Stomach (tissue), 4 donors: ENCODE measurements around the gene SIX2.

ENCODE experiments used
- CTCF ChIP-seq, 7 experiments: fragments of 450-650 bp in 4 of 7; fragments of 200-600 bp in 3 of 7; sonication (generic) in 3 of 7; IDR thresholded peaks; one replicate each; pipeline ENCODE4 v1.5.1; 2016 to 2019; ENCODE audit warnings: antibody characterized with exemption in 7 of 7, control low read depth in 2 of 7, mild to moderate bottlenecking in 1 of 7
- POLR2AphosphoS5 ChIP-seq, 3 donors: sonication (generic); formaldehyde crosslinking; IDR thresholded peaks; one replicate each; pipeline ENCODE4 v1.6.1; 2016; ENCODE audit warnings: antibody characterized with exemption in 3 of 3

GRCh38 chr2:45009928-45010701 lies 863 bp upstream of the SIX2 start:
- TF ChIP-seq CTCF (IDR thresholded peaks at IDR 0.05) (no peak), POLR2AphosphoS5 (IDR thresholded peaks at IDR 0.05) (no peak)
